Ovary (tissue), 1 donor: ENCODE results near the gene SLC25A52.
"Not testable (repeated sequence)": the region's sequence is repeated elsewhere in the genome, so short reads cannot be mapped to it uniquely, and the experiment has no call there.

Experiments
- EP300 ChIP-seq: sonication (generic); formaldehyde crosslinking; IDR thresholded peaks from one replicate; pipeline ENCODE4 v1.6.1; 2017; ENCODE audit warnings: antibody characterized with exemption
- POLR2A ChIP-seq: fragments of 450-650 bp; IDR thresholded peaks from one replicate; pipeline ENCODE4 v1.6.1; 2017; ENCODE audit warnings: antibody characterized with exemption, mild to moderate bottlenecking, moderate library complexity

DNA sequence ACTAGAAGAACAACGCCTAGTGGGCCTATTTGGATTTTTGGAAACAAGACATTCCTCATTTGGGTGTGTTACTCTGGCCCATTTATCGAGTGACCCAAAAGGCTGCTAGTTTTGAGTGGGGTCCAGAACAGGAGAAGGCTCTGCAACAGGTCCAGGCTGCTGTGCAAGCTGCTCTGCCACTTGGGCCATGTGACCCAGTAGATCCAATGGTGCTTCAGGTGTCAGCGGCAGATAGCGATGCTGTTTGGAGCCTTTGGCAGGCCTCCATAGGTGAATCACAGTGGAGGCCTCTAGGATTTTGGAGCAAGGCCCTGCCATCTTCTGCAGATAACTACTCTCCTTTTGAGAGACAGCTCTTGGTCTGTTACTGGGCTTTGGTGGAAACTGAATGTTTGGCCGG lies 38.6 kb upstream of the SLC25A52 start:
- TF ChIP-seq EP300, POLR2A: not testable (repeated sequence)
